A673 (cell line): ENCODE results near the gene RNF180. TPM values are rescaled to one million over a fixed set of nuclear protein-coding genes. Genes with fewer than 3 reads are reported as not detected.

Experiments
- BruUV-seq: library from RNA; stranded (reverse); fragments of 400-500 nt; replicated peaks from 2 replicates; lab custom pipeline; 2021; lab: Mats Ljungman, UMichigan
- CTCF ChIA-PET: fragments of 300-600 bp; sonication (Branson Sonifier 250); formaldehyde crosslinking; loops from one replicate; lab custom pipeline; 2022; ENCODE audit warnings: antibody characterized with exemption; lab: Charles Lee
- POLR2A ChIA-PET: fragments of 300-600 bp; sonication (Branson Sonifier 250); formaldehyde crosslinking; loops from one replicate; lab custom pipeline; 2022; ENCODE audit warnings: antibody characterized with exemption; ENCODE audit not compliant: low non-redundant PET; lab: Charles Lee
- DNase-seq: peaks from one replicate; pipeline ENCODE4 v3.0.0-alpha.2; 2015; ENCODE audit warnings: low spot score
- H3K27ac ChIP-seq: fragments of 200-600 bp; sonication (generic); 2 replicates; pipeline ENCODE4 v1.5.1; 2016; ENCODE audit warnings: mixed run types, low read depth, mild to moderate bottlenecking, mixed read lengths, antibody characterized with exemption, low read length; ENCODE audit not compliant: poor library complexity, severe bottlenecking
- H3K27me3 ChIP-seq: fragments of 200-600 bp; sonication (generic); replicated peaks from 2 replicates; pipeline ENCODE4 v1.6.1; 2017; ENCODE audit warnings: mixed run types, low read depth, mild to moderate bottlenecking, mixed read lengths, antibody characterized with exemption, low read length; ENCODE audit not compliant: insufficient read depth, poor library complexity
- H3K36me3 ChIP-seq: fragments of 200-600 bp; sonication (generic); 2 replicates; pipeline ENCODE4 v1.6.1; 2016; ENCODE audit warnings: mixed run types, mild to moderate bottlenecking, mixed read lengths, antibody characterized with exemption, low read length; ENCODE audit not compliant: insufficient read depth, poor library complexity, severe bottlenecking
- H3K4me1 ChIP-seq: fragments of 200-600 bp; sonication (generic); 2 replicates; pipeline ENCODE4 v1.6.1; 2017; ENCODE audit warnings: mixed run types, mild to moderate bottlenecking, mixed read lengths, antibody characterized with exemption, low read length; ENCODE audit not compliant: insufficient read depth, poor library complexity, severe bottlenecking
- H3K4me3 ChIP-seq: fragments of 200-600 bp; sonication (generic); 2 replicates; pipeline ENCODE4 v1.5.1; 2016; ENCODE audit warnings: low read depth, mixed run types, mild to moderate bottlenecking, mixed read lengths, low read length; ENCODE audit not compliant: poor library complexity, severe bottlenecking
- H3K9me3 ChIP-seq: fragments of 200-600 bp; sonication (generic); 2 replicates; pipeline ENCODE4 v1.6.1; 2016; ENCODE audit warnings: mixed run types, low read depth, mild to moderate bottlenecking, mixed read lengths, antibody characterized with exemption, low read length; ENCODE audit not compliant: poor library complexity, severe bottlenecking
- CTCF ChIP-seq: fragments of 300-800, 200-600 bp; sonication (generic); conservative IDR thresholded peaks from 2 replicates; pipeline ENCODE4 v1.5.1; 2017; ENCODE audit warnings: low read depth, mild to moderate bottlenecking, antibody characterized with exemption, low read length, moderate library complexity, mixed read lengths
- EZH2 ChIP-seq: fragments of 200-600 bp; sonication (generic); IDR thresholded peaks from 2 replicates; pipeline ENCODE4 v1.6.1; 2017; ENCODE audit warnings: borderline replicate concordance, low read depth, mild to moderate bottlenecking, mixed read lengths, antibody characterized with exemption, low read length; ENCODE audit not compliant: poor library complexity, severe bottlenecking
- intact Hi-C: fragments of 100-400 bp; cut with micrococcal nuclease; formaldehyde crosslinking; loops from one replicate; pipeline ENCODE4 v1.10.0; 2022; ENCODE audit not compliant: unreplicated experiment
- total RNA-seq: library from RNA; stranded (reverse); gene quantifications from 2 replicates; pipeline ENCODE4 v1.2.3, GENCODE V29; 2021

RNF180 gene
- total RNA-seq, 1 experiment from 2014 or later, result 0.67 TPM

GRCh38 chr5:64140018-64140417 lies 25.6 kb upstream of the RNF180 start:
- DNase-seq, result no peak
- Histone ChIP-seq H3K27ac (no peak overlapping the region), H3K27me3 (no peaks in the 10 kb centered on the region), H3K4me1 (no peaks in the 10 kb centered on the region), H3K4me3 (no peak overlapping the region), H3K9me3 (no peaks in the 10 kb centered on the region), H3K36me3 (no peaks in the 10 kb centered on the region)
- ChIA-PET CTCF (no interaction called here), POLR2A (no interaction called here)
- intact Hi-C loops, result loop anchor here (10.0 kb wide), 1 partner anchor 645 kb away; no protein-coding TSS in a partner anchor
- no peak for TF ChIP-seq CTCF
- TF ChIP-seq EZH2, result no peak
- no TSS peak for BruUV-seq

GRCh38 chr5:64144425-64145215 lies 21.0 kb upstream of the RNF180 start:
- Histone ChIP-seq H3K27ac (no peak overlapping the region), H3K27me3 (no peaks in the 10 kb centered on the region), H3K4me3 (no peak overlapping the region), H3K9me3 (no peaks in the 10 kb centered on the region), H3K4me1 (no peaks in the 10 kb centered on the region), H3K36me3 (no peaks in the 10 kb centered on the region)
- TF ChIP-seq EZH2 (no peak), CTCF (no peak)
- ChIA-PET CTCF (no interaction called here), POLR2A (no interaction called here)
- intact Hi-C loops, result loop anchor here (5.0 to 10.0 kb wide), 2 partner anchors 468 to 640 kb away; no protein-coding TSS in a partner anchor
- BruUV-seq, result no TSS peak
- DNase-seq, result no peak

GRCh38 chr5:64145216-64145895 lies 20.3 kb upstream of the RNF180 start:
- no peaks in the 10 kb centered on the region for H3K9me3 ChIP-seq
- no peak for TF ChIP-seq CTCF
- TF ChIP-seq EZH2, result no peak
- H3K4me3 ChIP-seq, result no peak overlapping the region
- ChIA-PET CTCF (no interaction called here), POLR2A (no interaction called here)
- no TSS peak for BruUV-seq
- H3K4me1 ChIP-seq, result no peaks in the 10 kb centered on the region
- intact Hi-C loops, result loop anchor here (5.0 to 10.0 kb wide), 2 partner anchors 467 to 639 kb away; no protein-coding TSS in a partner anchor
- no peak overlapping the region for H3K27ac ChIP-seq
- DNase-seq, result no peak
- H3K27me3 ChIP-seq, result no peaks in the 10 kb centered on the region
- H3K36me3 ChIP-seq, result no peaks in the 10 kb centered on the region
